Germinal center (tissue), 1 donor: ENCODE measurements around the gene INPP4B.
"Not testable (repeated sequence)": the region's sequence is repeated elsewhere in the genome, so short reads cannot be mapped to it uniquely, and the experiment has no call there.

ENCODE experiments used
- DNase-seq: peaks from one replicate; pipeline ENCODE4 v3.0.0; 2012; ENCODE audit warnings: mixed read lengths, low spot score

INPP4B gene

DNA sequence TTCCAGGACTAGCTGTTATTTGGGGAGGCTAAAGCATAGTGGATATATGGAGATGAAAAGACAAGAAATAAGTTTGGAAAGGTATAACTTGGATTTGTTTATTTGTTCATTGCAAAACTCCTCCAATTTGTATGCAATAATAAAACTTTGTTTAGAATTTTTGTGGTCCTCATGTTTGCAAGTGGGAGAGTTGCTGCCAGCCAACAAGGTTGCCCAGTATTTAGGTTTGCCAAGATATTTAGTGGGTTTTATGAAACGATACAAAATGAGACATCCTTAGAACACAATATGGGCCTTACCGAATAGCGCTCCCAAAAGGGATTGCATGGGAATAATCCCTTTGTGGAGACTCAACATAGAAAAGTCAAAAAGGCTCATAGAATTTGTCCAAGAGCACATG, 162.1 kb downstream of the INPP4B start:
- DNase-seq, result no peak

DNA sequence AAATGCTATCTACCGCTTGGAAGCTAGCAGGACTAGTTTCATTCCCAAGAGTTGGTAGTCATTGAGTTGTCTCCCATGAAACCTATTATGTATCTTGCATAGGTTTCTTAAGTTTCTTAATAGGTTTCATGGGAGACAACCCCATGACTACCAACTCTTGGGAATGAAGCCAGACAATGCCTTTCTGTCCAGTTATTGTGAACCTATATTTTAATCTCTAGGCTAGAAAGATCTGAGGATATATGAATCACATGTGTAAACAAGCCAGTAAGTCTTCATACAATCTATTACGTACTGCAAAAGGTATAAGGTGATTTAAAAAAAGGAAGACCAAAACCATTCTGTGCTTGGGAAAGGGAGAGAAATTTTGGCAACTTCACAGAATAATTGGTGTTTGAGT, 162.6 kb downstream of the INPP4B start:
- DNase-seq, result no peak

DNA sequence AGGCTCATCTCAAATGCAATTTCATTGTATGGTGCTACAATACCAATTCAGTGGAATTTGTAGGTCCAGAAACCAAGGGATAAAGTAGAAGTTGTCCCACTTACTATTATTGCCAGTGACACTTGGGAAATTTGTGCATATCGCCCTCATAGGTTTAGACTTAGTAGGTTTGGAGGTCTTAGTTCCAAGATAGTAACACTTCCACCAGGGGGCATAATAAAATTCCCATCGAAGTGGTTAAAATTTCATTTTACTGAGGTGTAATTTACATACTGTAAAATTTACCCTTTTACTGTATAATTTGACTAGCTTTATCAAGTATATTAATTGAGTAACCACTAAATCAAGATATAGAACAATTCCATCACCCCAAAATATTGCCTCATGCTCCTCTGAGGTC, 174.6 kb downstream of the INPP4B start:
- no peak for DNase-seq

DNA sequence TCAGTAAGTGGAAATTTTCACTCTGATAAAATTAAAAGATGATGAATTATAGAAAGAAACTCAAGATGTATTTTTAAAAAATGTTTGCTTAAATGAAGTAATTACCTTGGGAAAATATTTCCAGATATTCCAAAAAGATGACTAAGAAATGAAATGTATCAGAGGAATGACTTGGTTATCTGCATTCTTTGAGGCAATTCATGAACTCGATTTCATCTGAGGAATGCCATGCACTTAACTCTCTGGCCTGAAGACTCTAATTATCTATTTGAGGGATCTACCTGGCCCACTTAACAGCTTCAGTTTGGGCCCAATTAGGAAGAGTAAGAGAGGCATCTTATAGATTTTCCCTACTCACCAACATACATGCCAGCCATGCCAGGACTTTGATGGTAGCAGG, 182.3 kb downstream of the INPP4B start:
- DNase-seq, result no peak

DNA sequence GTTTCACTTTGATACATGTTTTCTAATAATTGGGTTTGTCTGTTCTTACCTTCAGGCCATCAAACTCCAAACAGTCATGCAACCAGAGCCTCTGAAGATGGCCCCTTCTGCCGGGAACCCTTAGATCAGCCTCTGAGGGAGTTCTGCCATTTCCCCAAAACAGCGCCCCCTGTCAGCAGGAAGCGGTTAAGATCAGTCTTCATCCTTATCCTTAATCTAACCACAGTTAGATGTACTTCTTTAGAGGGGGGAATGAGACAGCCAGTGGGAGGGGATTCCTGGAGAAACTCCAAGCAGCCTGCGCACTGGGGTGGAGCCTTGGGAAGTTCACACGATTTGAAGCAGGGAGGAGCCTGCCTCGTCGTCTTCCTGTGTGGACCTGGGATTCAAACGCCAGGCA, 185.4 kb downstream of the INPP4B start:
- no peak for DNase-seq

DNA sequence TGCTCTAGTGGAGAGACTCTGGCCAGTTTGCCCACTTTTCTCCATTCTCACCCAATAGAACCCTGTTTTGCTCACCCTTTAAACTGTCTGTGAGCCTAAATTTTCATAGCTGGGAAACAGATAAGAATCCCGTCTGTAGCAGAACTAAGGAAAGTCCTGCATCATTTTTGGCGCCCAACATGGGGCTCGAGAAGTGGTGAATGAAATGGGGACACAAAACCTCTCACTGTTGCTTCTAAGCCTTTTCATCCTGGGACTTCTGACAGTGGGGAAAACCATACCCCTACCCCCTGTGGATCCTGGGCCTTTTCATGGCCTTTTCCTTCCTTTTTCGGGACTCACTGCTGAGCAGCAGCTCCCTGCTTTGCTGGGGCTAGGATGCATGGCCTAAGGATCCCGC, 189.9 kb downstream of the INPP4B start:
- DNase-seq, result no peak

DNA sequence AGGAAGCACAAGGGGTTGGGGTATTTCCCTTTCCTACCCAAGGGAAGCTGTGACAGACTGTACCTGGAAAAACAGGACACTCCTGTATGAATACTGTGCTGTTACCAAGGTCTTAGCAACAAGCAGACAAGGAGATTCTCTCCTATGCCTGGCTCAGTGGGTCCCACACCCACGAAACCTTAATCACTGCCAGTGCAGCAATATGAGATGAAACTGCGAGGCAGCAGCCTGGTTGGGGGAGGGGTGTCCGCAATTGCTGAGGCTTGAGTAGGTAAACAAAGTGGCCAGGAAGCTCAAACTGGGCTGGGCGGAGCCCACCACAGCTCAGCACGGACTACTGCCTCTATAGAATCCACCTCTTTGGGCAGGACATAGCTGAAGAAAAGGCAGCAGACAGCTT, 197.7 kb downstream of the INPP4B start:
- no peak for DNase-seq

DNA sequence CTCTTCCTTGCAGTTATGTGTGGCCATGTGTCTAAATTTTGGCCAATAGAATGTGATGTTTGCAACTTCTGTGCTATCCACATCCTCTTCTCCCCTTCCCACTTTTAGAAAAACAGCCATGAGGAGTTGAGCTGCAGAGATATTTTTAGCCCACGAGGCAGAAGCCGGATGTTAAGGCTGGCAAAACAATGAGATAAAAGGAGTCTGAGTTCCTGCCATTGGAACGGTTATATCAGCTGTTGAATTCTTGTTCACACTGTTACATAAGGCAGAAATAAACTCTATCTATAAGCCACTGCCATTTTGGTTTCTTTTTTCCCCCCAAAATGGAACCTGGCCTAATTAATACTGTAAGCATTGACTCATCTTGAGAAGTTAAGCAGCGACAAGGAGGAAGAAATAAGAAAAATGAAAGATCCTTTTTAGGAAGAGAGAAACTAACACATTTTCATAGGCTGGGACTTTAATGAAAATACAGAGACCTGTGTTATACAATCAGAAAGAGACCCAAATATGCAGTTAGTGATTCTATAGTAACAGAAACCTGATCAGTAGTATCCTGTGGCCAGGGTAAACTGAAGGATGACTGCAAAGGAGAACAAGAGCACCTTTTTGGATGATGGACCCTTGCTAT, 200.5 kb downstream of the INPP4B start:
- DNase-seq, result no peak

DNA sequence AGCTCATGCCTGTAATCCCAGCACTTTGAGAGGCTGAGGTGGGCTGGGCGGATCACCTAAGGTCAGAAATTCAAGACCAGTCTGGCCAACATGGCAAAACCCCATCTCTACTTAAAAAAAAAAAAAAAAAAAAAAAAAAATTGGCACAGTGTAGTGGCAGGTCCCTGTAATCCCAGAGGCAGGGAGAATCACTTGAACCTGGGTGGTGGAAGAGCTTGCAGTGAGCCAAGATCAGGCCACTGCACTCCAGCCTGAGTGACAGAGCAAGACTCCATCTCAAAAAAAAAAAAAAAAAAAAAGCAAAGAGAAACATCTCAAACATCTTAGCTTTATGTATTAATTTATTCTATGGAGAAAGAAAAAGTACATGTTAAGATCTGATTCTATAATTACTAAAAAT, 201.5 kb downstream of the INPP4B start:
- DNase-seq, result not testable (repeated sequence)

DNA sequence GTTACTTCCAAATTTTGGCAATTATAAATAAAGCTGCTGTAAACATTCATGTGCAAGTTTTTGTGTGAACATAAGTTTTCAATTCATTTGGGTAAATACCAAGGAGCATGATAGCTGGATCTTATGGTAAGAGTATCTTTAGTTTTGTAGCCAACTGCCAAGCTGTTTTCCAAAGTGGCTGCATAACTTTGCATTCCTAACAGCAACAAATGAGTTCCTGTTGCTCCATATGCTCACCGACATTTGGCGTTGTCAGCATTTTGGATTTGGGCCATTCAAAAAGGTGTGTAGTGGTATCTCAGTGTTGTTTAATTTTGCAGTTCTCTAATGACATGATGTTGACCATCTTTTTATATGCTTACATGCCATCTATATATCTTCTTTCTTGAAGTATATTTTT, 208.5 kb downstream of the INPP4B start:
- DNase-seq, result no peak

DNA sequence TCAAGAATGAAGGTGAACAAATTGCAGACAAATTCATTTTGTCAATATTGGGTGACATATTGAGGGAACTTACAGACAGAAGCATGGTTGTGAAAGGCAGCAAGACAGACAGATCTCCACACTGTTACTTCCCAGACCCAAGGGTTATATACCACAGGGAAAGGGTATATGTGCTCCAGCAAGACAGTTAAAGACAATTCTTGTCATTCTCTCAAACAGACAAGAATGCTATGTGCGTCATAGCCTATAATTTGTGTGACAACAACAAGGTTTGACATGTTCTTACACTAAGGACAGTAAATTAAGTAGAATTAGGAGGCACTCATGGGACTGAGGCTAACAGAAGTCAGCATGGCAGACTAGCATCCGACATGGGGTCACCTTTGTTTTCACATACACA, 214.3 kb downstream of the INPP4B start:
- DNase-seq, result no peak

DNA sequence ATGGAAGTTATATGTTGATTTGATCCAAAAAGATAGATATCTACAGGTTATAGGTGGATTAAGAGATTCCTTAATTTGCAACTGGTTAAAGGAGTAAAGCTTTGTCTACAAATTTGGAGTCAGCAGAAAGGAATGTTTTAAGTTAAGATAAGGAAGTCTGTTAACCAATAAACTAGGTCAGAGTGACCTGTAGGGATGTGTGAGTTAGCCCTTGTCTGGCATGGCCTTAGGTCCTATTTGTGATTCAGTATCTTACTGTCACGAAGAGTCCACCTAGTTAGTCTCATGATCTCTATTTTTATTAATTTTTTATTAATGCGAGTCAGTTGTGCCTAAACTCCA, 230.8 kb downstream of the INPP4B start:
- no peak for DNase-seq

DNA sequence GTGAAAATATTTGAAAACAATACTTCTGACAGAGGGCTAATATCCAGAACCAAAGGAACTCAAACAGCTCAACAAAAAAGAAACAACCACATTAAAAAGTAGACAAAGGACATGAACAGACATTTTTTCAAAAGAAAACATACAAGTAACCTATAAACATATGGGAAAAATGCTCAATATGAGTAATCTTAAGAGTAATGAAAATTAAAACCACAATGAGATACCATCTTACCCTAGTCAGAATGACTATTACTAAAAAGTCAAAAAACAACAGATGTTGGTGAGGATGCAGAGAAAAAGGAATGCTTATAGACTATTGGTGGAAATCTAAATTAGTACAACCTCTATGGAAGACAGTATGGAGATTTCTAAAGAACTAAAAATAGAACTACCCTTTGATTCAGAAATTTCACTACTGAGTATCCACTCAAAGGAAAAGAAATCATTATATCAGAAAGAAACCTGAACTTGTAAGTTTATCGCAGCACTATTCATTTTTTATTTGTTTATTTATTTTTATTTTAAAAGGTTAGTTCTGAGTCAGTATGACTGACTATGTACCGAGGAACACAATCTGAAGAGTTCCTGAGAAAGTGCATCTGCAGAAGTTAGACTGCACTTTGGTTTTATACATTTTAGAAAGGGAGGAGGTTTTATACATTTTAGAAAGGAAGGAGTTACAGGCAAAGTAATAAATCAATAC, 231.3 kb downstream of the INPP4B start:
- DNase-seq, result no peak

DNA sequence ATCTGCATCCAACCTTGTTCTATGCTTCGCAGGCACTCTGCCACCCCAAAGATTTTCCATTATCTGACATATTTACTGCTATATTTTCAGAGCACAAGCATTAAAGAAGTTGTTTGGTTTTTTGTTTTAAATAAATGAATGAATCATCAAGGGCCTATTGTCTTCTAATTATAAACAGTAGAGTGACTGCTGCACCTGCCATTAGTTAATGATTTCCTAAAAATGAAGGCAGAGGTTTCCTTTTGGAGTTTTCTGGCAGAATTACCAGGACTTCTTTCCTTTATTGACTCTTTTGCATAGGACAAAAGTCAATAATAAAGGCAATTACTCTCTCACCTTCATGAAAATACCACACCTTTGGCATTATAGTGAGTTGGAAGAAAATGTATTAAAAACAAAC, 238.1 kb downstream of the INPP4B start:
- DNase-seq, result no peak

DNA sequence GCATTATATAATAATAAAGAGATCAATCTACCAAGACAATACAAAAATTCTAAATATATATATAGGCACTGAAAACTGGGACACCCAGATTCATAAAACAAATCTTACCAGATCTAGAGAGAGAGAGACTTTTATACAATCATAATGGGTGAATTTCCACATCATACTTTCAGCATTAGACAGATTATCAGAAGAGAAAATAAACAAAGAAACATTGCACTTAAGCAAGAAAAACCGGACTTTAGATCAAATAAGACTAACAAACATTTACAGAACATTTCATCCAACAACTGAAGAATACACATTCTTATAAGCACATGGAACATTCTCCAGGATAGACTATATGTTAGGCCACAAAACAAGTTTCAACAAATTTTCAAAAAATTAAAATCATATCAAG, 245.1 kb downstream of the INPP4B start:
- no peak for DNase-seq

DNA sequence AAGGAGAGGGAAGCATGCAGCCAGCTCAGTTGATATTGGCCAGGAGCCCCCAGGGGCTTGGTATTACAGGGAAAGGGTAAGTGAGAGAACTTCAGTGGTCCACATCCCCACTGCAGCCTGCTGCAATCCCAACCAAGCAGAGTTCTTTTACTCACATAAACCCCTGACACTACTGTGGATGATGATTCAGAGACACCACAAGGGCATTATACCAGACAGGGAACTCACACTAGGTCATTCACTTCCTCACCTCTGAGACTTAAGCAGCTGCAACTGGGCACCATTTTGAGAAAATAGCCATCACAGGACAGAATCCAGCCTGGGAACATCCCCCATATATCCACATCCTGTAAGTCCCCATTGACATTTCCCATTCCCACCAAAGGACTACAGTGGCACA, 248.0 kb downstream of the INPP4B start:
- no peak for DNase-seq

DNA sequence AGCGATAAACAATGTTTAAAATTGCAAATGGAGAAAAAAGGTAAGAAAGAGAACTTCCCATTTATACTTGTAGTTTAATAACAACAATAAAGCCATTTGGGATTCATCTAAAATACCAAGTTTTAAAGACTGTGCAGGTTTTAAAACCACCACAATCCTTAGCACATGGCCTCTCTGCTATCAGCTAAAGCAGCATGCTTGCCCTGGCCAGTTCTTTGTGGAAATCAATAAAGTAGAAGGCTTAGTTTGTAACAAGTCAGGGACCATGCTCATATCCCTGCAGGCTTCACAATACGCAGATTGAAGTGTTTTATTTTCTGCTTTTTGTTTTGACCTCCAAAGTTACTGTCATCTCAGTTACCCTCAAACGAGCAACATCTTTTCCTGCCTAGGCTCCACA, 249.5 kb downstream of the INPP4B start:
- DNase-seq, result no peak

DNA sequence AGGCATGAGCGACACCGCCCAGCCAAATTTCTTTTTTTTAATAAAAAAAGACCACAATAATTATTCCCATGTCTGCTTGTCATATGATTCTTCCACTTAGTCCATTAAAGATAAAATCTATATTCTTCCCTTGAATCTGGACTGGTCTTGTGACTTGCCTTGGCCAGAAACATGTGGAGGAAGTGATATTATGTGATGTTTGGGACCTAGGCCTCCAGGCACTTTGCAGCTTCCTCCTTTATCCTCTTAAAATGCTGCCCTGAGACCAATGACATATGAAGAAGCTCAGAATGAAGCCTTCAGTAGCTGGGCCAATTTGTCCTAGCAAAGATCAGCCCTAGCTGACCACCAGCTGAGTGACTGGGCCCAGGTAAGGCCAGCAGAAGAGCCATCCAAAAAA, 250.0 kb downstream of the INPP4B start:
- DNase-seq, result no peak

DNA sequence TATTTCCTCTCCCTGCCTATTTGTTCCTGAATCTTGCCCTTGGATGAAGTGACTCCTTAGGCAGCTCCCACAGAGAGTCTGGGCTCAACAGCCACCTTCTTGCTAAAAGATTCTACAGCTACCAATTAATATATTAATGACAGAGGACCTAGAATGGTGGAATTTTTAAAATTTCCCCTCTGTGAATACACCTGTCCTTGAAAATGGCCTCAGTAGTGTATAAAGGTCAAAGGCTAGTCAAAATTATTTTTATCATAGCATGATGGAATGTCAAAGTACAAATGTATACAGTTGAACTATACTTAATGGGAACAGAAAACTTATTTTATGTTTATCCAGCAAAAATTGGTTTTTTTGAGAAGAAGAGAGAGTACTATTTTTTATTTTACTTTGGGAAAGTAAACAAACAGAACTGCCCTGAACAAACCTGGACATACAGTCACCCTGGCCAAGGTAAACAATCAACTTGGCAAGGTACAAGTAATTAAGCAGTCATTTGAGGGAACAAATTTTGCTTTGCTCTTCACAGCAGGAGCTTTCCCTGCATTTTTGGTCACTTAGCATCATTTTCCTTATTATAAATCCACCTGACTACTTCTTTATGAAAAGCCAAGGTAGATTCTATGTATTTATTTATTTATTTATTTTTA, 250.8 kb downstream of the INPP4B start:
- no peak for DNase-seq

DNA sequence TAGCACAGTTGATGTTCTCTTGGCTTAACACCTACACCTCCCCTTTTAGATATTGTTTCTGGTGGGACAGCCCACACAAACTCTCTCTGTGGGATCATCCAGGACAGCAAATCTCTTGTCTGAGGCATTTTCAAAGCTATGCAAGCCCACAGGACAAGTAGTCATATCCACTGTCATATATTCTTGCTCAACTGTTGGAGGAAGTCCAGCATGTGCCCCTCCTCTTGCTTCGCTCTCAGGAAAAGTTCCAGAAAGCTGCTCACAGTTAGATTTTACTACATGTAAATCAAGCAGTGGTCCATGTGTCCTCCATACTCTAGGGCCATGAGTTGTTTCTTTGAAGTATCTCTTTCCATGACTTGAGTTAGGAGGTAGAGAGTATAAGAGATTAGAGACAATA, 260.7 kb downstream of the INPP4B start:
- DNase-seq, result no peak

DNA sequence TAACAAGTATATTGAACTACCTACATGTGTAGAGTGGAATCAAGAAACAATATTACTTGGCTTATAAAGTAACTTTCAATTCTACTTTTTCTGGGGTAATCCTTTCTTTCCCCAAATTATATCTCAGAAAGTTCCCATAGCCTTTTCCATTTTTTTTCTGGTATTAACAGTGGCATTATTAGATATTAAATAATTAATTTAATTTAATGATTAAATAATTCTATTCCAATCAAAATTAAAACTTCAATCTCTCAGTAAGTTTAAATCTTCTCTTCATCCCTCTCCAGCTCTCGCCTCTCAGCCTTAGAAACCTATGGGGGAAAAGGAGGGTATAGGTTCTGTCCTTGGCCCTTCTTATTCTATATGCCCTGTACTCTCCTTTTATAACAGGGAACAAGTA, 262.4 kb downstream of the INPP4B start:
- no peak for DNase-seq

DNA sequence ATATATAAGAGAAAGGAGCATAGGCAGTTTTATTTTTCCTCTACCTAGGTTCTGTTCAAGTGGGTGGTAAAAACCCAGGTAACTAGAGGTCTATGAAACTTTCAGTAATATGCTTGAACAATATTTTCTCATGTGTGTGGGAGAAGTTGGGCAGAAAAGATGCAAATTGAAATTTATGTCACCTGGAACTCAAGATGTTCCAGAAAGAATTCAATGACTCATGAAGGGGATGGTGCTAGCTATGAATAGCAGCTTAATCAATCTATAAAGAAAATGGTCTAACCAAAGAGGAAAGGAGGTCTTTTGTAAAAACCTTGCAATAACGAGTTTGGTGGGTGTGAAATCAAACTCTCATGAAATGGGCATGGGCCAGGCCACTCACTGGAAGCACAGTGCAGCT, 263.8 kb downstream of the INPP4B start:
- no peak for DNase-seq

DNA sequence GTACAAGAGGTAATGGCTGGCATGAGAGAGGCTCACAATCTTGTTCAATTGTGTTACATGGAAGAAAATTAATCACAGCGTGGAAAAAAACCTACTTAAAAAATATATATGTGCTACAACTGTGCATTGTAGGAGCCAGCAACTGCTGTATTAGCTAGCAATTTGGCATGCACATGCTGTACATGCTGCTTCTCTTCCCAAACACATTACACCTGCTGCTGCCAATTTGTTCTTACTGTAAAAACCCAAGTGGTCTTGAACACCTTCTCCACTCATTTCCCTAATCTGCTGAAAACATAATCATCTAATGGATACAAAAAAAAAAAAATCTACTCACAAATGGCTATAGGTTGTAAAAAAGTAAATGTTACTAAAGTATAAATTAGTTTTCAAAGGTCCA, 264.2 kb downstream of the INPP4B start:
- no peak for DNase-seq

DNA sequence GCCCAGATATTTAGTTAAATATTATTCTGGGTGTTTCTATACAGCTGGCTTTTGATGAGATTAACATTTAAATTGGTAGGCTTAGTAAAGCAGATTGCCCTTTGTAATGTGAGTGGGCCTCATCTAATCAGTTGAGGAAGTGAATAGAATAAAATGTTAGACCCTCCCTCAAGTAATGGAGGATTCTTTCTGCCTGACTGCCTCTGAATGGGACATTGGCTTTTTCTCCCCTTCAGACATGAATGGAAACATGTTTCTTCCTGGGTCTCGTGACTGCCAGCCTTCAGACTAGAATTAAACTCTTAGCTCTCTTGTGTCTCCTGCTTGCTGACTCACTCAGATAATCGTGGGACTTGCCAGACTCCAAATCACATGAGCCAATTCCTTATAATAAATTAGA, 266.7 kb downstream of the INPP4B start:
- no peak for DNase-seq
